ENCODE data around the gene DPH1.

DPH1 gene

DNA sequence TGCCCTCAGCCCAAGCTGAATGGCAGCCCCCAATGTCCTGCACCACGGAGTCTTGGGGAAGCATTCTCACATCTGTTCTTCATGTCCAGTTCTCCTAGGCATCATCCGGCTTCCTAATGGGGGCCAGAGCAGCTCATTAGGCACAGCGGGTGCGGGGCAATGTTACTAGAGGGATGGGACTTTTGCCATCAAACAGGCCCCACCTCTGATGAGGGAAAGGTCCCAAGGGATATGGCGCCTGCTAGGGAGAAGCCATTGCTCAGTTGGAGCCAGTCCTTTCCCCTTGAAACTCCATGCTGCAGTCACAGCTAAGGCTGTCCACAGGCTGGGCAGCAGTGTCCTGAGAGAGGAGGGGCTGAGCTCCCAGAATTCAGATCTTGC lies 1.7 kb upstream of the DPH1 start:
- DNase-seq, result no peak

DNA sequence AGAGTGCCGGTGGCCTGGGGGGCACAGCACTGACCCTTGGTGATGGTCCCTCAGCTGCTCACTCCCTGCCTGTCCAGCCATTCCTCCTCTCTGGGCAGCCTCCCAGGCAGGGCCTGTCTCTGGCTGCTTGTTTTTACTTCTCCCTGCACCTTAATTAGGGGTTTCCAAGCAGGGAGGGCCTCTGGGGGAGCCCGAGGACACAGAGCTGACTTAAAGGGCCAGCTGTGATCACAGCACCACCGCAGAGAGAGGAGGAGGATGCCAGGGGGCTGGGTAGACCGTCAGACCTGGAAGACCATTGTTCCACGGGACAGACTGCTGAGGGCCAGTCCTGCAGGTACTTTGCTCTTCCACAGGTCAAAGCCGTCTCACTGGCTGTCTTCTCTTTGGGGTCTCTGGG lies 1.2 kb upstream of the DPH1 start:
- DNase-seq, result no peak

DNA sequence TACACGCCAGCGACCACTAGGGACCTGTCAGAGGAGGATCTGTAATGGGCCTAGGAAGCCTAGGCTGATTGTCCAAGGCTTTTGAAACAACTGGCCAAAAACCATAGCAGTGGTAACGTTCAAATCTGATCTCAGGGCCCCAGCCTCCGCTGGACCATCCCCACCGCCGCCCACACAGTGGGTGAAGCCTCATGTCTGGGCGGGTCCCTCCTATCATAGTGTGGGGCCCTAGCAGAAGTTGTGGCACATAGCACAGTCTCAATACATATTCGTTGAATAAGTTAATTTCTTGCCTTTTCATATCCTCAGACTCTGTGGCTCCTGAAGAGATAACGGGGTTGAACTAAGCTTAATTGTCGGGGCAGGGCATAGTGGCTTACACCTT lies 818 bp downstream of the DPH1 start:
- DNase-seq, result no peak

DNA sequence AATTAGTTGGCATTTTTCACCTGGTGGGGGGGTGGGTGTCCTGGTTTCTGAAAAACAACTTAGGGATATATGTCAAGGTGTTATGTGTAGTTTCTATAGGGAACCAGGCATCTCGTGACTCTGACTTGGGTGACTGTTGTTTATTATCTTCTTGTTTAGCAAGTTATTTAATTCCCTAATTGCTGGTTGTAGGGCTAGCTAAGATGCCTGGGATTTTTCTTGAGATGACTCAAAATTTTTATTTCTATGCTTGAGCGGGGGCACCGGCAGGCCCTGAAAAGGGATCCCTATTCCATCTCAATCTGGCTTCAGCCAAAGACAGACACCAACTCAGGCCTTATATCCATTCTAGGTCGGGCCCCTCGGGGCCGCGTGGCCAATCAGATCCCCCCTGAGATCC lies 3.2 kb downstream of the DPH1 start:
- no peak for DNase-seq

DNA sequence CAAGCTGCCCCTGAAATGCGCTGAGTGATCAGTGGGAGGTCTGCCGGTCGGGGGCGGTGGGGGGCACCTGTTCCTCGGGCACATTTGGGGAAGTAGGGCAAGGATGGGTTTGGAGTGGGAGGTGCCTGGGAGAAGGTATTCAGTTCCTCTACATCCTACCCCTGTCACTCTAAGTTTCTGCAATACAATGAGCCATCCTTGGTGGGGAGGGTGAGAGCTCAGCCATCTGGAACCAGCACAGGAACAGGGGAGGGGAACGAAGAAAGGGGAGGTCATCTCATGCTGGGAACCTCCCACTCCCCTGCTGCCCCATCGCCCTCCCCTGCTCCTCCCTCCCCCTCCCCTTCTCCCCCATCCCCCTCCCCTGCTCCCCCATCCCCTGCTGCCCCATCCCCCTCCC lies 4.2 kb downstream of the DPH1 start:
- DNase-seq, result no peak

GRCh38 chr17:2034806-2035540 lies 5.0 kb downstream of the DPH1 start:
- no peak for DNase-seq

DNA sequence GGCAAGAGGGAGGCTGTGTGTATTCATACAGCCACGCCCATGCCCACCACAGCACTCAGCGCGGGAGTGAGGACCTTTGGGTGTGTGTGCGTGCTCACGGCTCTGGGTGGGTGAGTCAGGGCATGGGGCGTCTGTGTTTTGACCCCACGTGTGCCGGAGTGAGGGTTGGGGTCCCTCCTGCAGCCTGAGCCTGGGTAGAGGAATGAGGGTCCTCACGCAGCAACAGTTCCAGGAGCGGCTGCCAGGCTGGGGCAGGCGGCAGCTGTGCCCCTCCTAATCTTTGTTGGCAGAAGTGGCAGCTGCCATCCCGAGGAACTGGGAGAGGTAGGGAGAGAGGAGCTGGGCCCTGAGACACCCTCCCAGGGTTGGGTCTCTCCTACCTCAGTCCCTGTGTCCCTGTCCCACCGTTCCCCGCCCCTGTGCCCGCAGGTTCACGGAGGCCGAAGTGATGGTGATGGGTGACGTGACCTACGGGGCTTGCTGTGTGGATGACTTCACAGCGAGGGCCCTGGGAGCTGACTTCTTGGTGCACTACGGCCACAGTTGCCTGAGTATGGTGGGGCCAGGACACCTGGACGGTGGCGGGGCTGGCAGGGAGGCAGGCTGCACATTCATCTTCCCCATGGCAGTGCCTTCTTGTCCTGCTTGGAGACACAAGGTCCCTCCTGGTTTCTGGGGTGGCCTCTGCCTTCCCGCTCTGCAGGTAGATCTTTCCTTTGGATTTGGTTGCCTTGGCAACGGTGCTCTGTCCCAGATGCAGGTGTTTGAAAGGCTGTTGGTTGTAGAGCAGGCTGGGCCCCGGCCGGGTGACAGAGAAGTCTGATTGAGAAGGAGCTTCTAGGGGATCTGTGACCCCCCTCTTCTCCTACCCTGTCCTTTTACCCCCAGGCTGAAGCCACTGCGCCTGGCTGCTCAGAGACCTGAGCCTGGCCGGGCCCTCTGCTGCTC lies 5.9 kb downstream of the DPH1 start:
- DNase-seq, result no peak

GRCh38 chr17:2037155-2037554 lies 7.2 kb downstream of the DPH1 start:
- DNase-seq, result no peak

GRCh38 chr17:2040219-2040827 lies 10.4 kb downstream of the DPH1 start:
- no peak for DNase-seq

GRCh38 chr17:2040942-2041560 lies 11.1 kb downstream of the DPH1 start:
- peak; percentile 66 for DNase-seq

DNA sequence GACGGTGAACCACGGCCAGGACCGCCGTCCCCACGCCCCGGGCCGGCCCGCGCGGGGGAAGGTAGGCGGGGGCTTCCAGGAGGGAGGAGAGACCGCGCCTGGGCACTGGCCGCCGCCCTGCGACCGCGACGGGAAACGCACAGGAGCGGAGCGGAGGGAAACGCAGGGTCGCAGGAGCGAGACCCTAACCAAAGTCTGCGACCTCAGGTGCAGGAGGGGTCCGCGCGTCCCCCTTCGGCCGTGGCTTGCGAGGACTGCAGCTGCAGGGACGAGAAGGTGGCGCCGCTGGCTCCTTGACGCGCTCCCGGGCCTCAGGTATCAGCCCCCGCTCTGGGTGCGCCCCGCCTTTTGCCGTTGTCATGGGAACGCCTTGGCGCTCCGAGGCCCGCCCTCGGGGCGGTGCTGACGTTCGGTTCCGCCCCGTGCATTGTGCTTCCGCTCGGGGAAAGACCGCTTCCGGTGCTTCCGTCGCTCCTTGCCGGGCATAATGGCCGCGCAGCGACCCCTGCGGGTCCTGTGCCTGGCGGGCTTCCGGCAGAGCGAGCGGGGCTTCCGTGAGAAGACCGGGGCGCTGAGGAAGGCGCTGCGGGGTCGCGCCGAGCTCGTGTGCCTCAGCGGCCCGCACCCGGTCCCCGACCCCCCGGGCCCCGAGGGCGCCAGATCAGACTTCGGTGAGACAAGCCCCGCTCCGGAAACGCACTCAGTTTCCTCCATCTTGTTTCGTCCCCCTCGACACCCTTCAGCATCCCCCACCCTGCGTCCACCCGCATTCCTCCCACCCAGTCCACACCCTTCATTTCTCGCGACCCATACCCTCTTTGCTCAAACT lies 11.8 kb downstream of the DPH1 start, which contains the start of gene OVCA2:
OVCA2 (plus strand) TSS at position 462 of the 829 bp plus-strand sequence; CDS start at position 488, 26 bp downstream.
- DNase-seq, result peak; percentile 95 to 96

- DNase-seq, result peak; percentile 49 to 61
Observed at GRCh38 chr17:2042390-2042847, 12.5 kb downstream of the DPH1 start.

DNA sequence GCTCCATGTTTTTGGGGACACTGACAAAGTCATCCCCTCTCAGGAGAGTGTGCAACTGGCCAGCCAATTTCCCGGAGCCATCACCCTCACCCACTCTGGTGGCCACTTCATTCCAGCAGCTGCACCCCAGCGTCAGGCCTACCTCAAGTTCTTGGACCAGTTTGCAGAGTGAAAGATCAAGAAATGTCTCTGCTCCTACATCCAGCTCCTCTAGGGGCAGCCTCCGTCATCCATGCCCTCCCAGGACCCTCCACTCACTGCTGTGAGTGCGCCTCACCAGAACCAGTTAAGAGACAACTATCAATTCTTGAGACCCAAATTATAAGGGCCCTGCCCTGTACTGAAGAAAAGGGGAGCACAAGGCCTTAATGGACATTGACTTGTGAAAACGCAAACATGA lies 13.0 kb downstream of the DPH1 start:
- no peak for DNase-seq

GRCh38 chr17:2043785-2044184 lies 13.8 kb downstream of the DPH1 start:
- DNase-seq, result no peak

DNA sequence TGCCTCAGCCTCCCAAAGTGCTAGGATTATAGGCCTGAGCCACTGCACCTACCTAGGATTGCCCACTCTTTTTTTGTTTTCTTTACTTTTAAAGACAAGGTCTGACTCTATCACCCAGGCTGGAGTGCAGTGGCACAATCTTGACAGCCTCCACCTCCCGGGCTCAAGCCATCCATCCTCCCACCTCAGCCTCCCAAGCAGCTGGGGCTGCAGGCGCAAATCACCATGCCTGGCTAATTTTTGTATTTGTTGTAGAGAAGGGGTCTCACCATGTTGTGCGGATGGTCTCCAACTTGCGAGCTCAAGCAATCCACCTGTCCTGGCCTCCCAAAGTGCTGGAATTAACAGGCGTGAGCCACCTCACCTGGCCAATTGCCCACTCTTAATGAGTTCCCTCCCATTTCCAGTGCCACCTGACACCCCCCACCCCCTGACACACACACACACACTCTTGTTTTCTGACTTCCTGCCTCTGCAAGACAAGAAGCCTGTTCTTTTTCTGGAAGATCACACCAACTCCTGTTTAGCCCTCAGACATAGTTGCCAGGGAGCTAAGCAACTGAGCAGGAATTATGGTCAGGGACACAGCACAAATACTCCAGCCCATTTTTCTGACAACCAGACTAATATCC lies 14.4 kb downstream of the DPH1 start:
- no peak for DNase-seq

- DNase-seq, result no peak
Observed at GRCh38 chr17:2047590-2047989, 17.6 kb downstream of the DPH1 start.

- DNase-seq, result no peak
Observed at GRCh38 chr17:2048805-2049204, 18.9 kb downstream of the DPH1 start.

- peak; percentile 60 to 72 for DNase-seq
Observed at GRCh38 chr17:2049333-2050299, 19.7 kb downstream of the DPH1 start.

GRCh38 chr17:2050300-2051060 lies 20.5 kb downstream of the DPH1 start:
- DNase-seq, result peak; percentile 63 to 70
